HepG2 (cell line): ENCODE data around the gene DEFB125. TPM values are rescaled to one million over a fixed set of nuclear protein-coding genes. Genes with fewer than 3 reads are reported as not detected.

Experiments used
- ATAC-seq: fragments of 200-7000 bp; cut with Tn5 transposase; 3 replicates; pipeline ENCODE4 v1.9.1; 2020; ENCODE audit warnings: mild to moderate bottlenecking, moderate library complexity
- BruUV-seq: library from RNA; stranded (reverse); fragments of 400-500 nt; replicated peaks from 2 replicates; lab custom pipeline; 2021; lab: Mats Ljungman, UMichigan
- CTCF ChIA-PET: fragments of 300-600 bp; formaldehyde crosslinking; extraction: SDS; loops from one replicate; lab custom pipeline; 2021; ENCODE audit warnings: low total read pairs, inconsistent platforms, low intra/inter-chr PET ratio; lab: Yijun Ruan, JAX
- POLR2A ChIA-PET: fragments of 350-600 bp; sonication (Branson Sonifier 250); formaldehyde crosslinking; loops from one replicate; lab custom pipeline; 2020; ENCODE audit warnings: antibody characterized with exemption, inconsistent platforms; lab: Yijun Ruan, JAX
- DNase-seq: peaks from one replicate; pipeline ENCODE4 v3.0.0-alpha.2; 2015; ENCODE audit warnings: low spot score
- FAIRE-seq: peaks from 3 replicates; lab custom pipeline; 2011; peaks lifted over from hg19 to GRCh38; lab: Jason Lieb, UNC
- H2AFZ ChIP-seq: one replicate; pipeline ENCODE4 v1.6.1; 2011; ENCODE audit warnings: low read length, inconsistent platforms
- H3K27ac ChIP-seq: fragments of 300-600 bp; 3 replicates; pipeline ENCODE4 v1.8.0; 2011; ENCODE audit warnings: mixed run types, mild to moderate bottlenecking, mixed read lengths, low read length, inconsistent platforms; ENCODE audit not compliant: insufficient read depth; ENCODE audit errors: extremely low read length
- H3K27me3 ChIP-seq, 2 experiments: fragments of 200-600 bp in 1 of 2; 2 replicates in 1 of 2; 3 replicates in 1 of 2; pipeline versions ENCODE4 v1.6.0 to v1.8.0; 2011; ENCODE audit warnings: low read length in 2 of 2, mild to moderate bottlenecking in 2 of 2, moderate library complexity in 2 of 2, inconsistent platforms in 1 of 2; ENCODE audit not compliant: insufficient read depth in 2 of 2, control insufficient read depth in 1 of 2
- H3K36me3 ChIP-seq, 2 experiments: fragments of 200-600 bp in 1 of 2; replicated peaks in 1 of 2; 2 replicates in 1 of 2; 3 replicates in 1 of 2; pipeline versions ENCODE4 v1.5.1 to v1.8.0; 2011; ENCODE audit warnings: low read length in 2 of 2, inconsistent platforms in 1 of 2; ENCODE audit not compliant: insufficient read depth in 2 of 2, control insufficient read depth in 1 of 2
- H3K4me1 ChIP-seq: 2 replicates; pipeline ENCODE4 v1.5.1; 2012; ENCODE audit warnings: low read length, inconsistent platforms; ENCODE audit not compliant: insufficient read depth
- H3K4me2 ChIP-seq: 2 replicates; pipeline ENCODE4 v1.6.0; 2011; ENCODE audit warnings: low read depth, low read length, inconsistent platforms
- H3K4me3 ChIP-seq, 3 experiments: fragments of 200-600 bp in 1 of 3; sonication (generic), shearing (Covaris generic) in 1 of 3; replicated peaks in 1 of 3; 2 replicates each; pipeline ENCODE4 v1.5.1; 2011 to 2016; ENCODE audit warnings: low read length in 3 of 3, inconsistent platforms in 2 of 3, low read depth in 2 of 3, mild to moderate bottlenecking in 2 of 3, control low read depth in 1 of 3, mixed read lengths in 1 of 3; ENCODE audit not compliant: insufficient read depth in 1 of 3
- H3K79me2 ChIP-seq: one replicate; pipeline ENCODE4 v1.6.1; 2011; ENCODE audit warnings: low read length, inconsistent platforms; ENCODE audit not compliant: insufficient read depth
- H3K9ac ChIP-seq: 2 replicates; pipeline ENCODE4 v1.6.0; 2011; ENCODE audit warnings: mild to moderate bottlenecking, low read depth, low read length, inconsistent platforms; ENCODE audit not compliant: insufficient read depth
- H3K9me3 ChIP-seq: 2 replicates; pipeline ENCODE4 v1.5.1; 2012; ENCODE audit warnings: mild to moderate bottlenecking, low read length
- H4K20me1 ChIP-seq: 2 replicates; pipeline ENCODE4 v1.6.0; 2011; ENCODE audit warnings: inconsistent platforms, mild to moderate bottlenecking, low read length, moderate library complexity; ENCODE audit not compliant: insufficient read depth
- ATF7 ChIP-seq, 2 experiments: fragments of 450-650 bp in 1 of 2; sonication (generic) in 1 of 2; formaldehyde crosslinking in 1 of 2; IDR thresholded peaks; 2 replicates each; pipeline versions ENCODE4 v1.4.0 to v1.6.1; 2016 to 2020; ENCODE audit warnings: antibody characterized with exemption in 1 of 2, mild to moderate bottlenecking in 1 of 2, missing genetic modification reagents in 1 of 2
- HES4 ChIP-seq: sonication (generic); formaldehyde crosslinking; IDR thresholded peaks from 2 replicates; pipeline ENCODE4 v1.9.0; 2021; ENCODE audit warnings: mild to moderate bottlenecking, missing genetic modification reagents, borderline replicate concordance
- LCORL ChIP-seq, 2 experiments: fragments of 450-650 bp in 1 of 2; sonication (generic) in 1 of 2; formaldehyde crosslinking in 1 of 2; IDR thresholded peaks; 2 replicates each; pipeline versions ENCODE4 v1.5.0 to v1.6.1; 2017 to 2020; ENCODE audit warnings: antibody characterized with exemption in 1 of 2, missing genetic modification reagents in 1 of 2
- NBN ChIP-seq: fragments of 450-650 bp; conservative IDR thresholded peaks from 2 replicates; pipeline ENCODE4 v1.6.1; 2017
- PHB2 ChIP-seq: fragments of 450-650 bp; IDR thresholded peaks from 2 replicates; pipeline ENCODE4 v1.6.1; 2018; ENCODE audit not compliant: partially characterized antibody
- POLR2AphosphoS5 ChIP-seq: IDR thresholded peaks from 2 replicates; pipeline ENCODE4 v1.6.1; 2012; ENCODE audit warnings: low read depth, low read length
- PRDM15 ChIP-seq: sonication (generic); formaldehyde crosslinking; IDR thresholded peaks from 2 replicates; pipeline ENCODE4 v1.4.0; 2020; ENCODE audit warnings: missing genetic modification reagents
- PTBP1 ChIP-seq: fragments of 200-400 bp; formaldehyde crosslinking; IDR thresholded peaks from 2 replicates; pipeline ENCODE4 v1.6.1; 2018; ENCODE audit warnings: low read length, low read depth; ENCODE audit not compliant: poor library complexity, severe bottlenecking
- RAD51 ChIP-seq: fragments of 450-650 bp; IDR thresholded peaks from 2 replicates; pipeline ENCODE4 v1.6.1; 2016; ENCODE audit warnings: borderline replicate concordance
- SNRNP70 ChIP-seq: fragments of 200-400 bp; formaldehyde crosslinking; IDR thresholded peaks from 2 replicates; pipeline ENCODE4 v1.6.1; 2017; ENCODE audit warnings: mild to moderate bottlenecking, low read depth, low read length, moderate library complexity
- SOX6 ChIP-seq, 2 experiments: fragments of 450-650 bp in 1 of 2; sonication (generic) in 1 of 2; formaldehyde crosslinking in 1 of 2; IDR thresholded peaks; 2 replicates each; pipeline versions ENCODE4 v1.4.0 to v1.6.1; 2017 to 2020; ENCODE audit warnings: antibody characterized with exemption in 1 of 2, mild to moderate bottlenecking in 1 of 2, missing genetic modification reagents in 1 of 2
- TRIM22 ChIP-seq: fragments of 450-650 bp; IDR thresholded peaks from 2 replicates; pipeline ENCODE4 v1.6.1; 2017
- ZNF30 ChIP-seq: sonication (generic); formaldehyde crosslinking; IDR thresholded peaks from 2 replicates; pipeline ENCODE4 v1.5.0; 2020; ENCODE audit warnings: mild to moderate bottlenecking, missing genetic modification reagents
- ZNF34 ChIP-seq: sonication (generic); formaldehyde crosslinking; IDR thresholded peaks from 2 replicates; pipeline ENCODE4 v1.4.0; 2020; ENCODE audit warnings: mild to moderate bottlenecking, missing genetic modification reagents, borderline replicate concordance
- WGBS: methylation state at CpG from one replicate; pipeline ENCODE4 v1.1.6; 2017; ENCODE audit warnings: low lambda C conversion rate; 5-methylcytosine and 5-hydroxymethylcytosine counted together
- in situ Hi-C: cut with HindIII; loops from 2 replicates; pipeline ENCODE4 v1.10.0; 2017; ENCODE audit warnings: low pct_unique_long_range_greater_than_20kb; ENCODE audit not compliant: extremely low pct_ligation_motif_present
- intact Hi-C: fragments of 100-400 bp; cut with micrococcal nuclease; formaldehyde crosslinking; loops from one replicate; pipeline ENCODE4 v1.10.0; 2022; ENCODE audit not compliant: unreplicated experiment
- polyA plus RNA-seq, 8 experiments: library from polyadenylated mRNA; depleted of rRNA in 3 of 8; stranded (reverse) in 7 of 8; unstranded in 1 of 8; fragments of >200 nt; fragmentation: Illumina TruSeq in 4 of 8; extraction: Trizol in 4 of 8; gene quantifications; 2 replicates each; pipeline versions ENCODE4 v1.2.1 to v1.2.3, GENCODE V29; 2011 to 2016; ENCODE audit warnings: low read depth in 4 of 8, missing spikeins in 1 of 8, mixed read lengths in 1 of 8; ENCODE audit not compliant: insufficient read depth in 1 of 8
- total RNA-seq, 5 experiments: library from RNA; depleted of rRNA; stranded (reverse); fragments of >200 nt; fragmentation: Illumina TruSeq; extraction: Trizol; gene quantifications; 2 replicates each; pipeline ENCODE4 v1.2.3, GENCODE V29; 2016; ENCODE audit warnings: low read depth in 1 of 5

The DEFB125 gene
- total and polyA plus RNA-seq, 2 of the 13 experiments (the other 11 are each of a cell fraction or from before 2014, with no cell fraction given) = not detected

GRCh38 chr20:64766-65322 is 22.6 kb upstream of the DEFB125 start:
- no peak for ATAC-seq
- POLR2A ChIA-PET = no interaction called here
- TF ChIP-seq PHB2 (peak; percentile 93), PTBP1 (no peak), TRIM22 (peak; percentile 28; the same call in 1 of the 2 replicates), ZNF34 (CRISPR knock-in tag) (no peak), NBN (peak; percentile 80; the same call in 1 of the 2 replicates), ATF7 (IDR thresholded peaks at IDR 0.05) (peak; percentile 10; the same call in 1 of the 2 replicates), ATF7 (CRISPR knock-in tag; IDR thresholded peaks at IDR 0.05) (no peak), HES4 (CRISPR knock-in tag) (no peak), LCORL (IDR thresholded peaks at IDR 0.05) (0 out of 2 replicates have a peak, but pooled peaks have one; percentile 17), LCORL (CRISPR knock-in tag; IDR thresholded peaks at IDR 0.05) (no peak), SNRNP70 (no peak), PRDM15 (CRISPR knock-in tag) (peak; percentile 59), RAD51 (peak; percentile 40), ZNF30 (no peak), SOX6 (IDR thresholded peaks at IDR 0.05) (no peak), SOX6 (CRISPR knock-in tag; IDR thresholded peaks at IDR 0.05) (no peak), POLR2AphosphoS5 (no peak)

More at GRCh38 chr20:64766-65322, 22.6 kb upstream of the DEFB125 start:
- no peak overlapping the region for H3K27ac ChIP-seq
- no peaks in the 10 kb centered on the region for H3K79me2 ChIP-seq
- BruUV-seq = no TSS peak
- no peak overlapping the region for H3K4me2 ChIP-seq
- H2AFZ ChIP-seq = no peak overlapping the region
- peaks cover 68% of the 10 kb centered on the region for H3K9me3 ChIP-seq
- no peaks in the 10 kb centered on the region for H3K36me3 ChIP-seq
- DNase-seq (no peak), FAIRE-seq (no peak)
- CTCF ChIA-PET = no interaction called here
- 11% methylated on average over 2 of the region's 2 CpGs for WGBS
- H3K9ac ChIP-seq = no peak overlapping the region
- no peaks in the 10 kb centered on the region for H4K20me1 ChIP-seq
- no peaks in the 10 kb centered on the region for H3K4me1 ChIP-seq
- intact Hi-C loops (no loop called here), in situ Hi-C loops (no loop called here)
- H3K4me3 ChIP-seq = no peak overlapping the region
- peaks cover 0 to 5% of the 10 kb centered on the region in 2 experiments; a peak in 1 of 5 replicates for H3K27me3 ChIP-seq
